GM23338 (cell line): ENCODE data around the gene TSKS. TPM values are rescaled to one million over a fixed set of nuclear protein-coding genes. Genes with fewer than 3 reads are reported as not detected.

ENCODE experiments used
- ATAC-seq: fragments of 200-7000 bp; cut with Tn5 transposase; 3 replicates; pipeline ENCODE4 v1.9.1; 2020
- DNase-seq: peaks from one replicate; pipeline ENCODE4 v3.0.0-alpha.2; 2015; ENCODE audit warnings: low spot score
- H2AFZ ChIP-seq: fragments of 200-600 bp; sonication (generic); 2 replicates; pipeline ENCODE4 v1.8.0; 2016; ENCODE audit warnings: antibody characterized with exemption, mild to moderate bottlenecking, moderate library complexity
- H3F3A ChIP-seq: fragments of 200-600 bp; sonication (generic); replicated peaks from 2 replicates; pipeline ENCODE4 v1.8.0; 2017; ENCODE audit warnings: antibody characterized with exemption, mixed run types, low read depth
- H3K27ac ChIP-seq: fragments of 200-600 bp; sonication (generic); 2 replicates; pipeline ENCODE4 v1.6.1; 2016; ENCODE audit warnings: low read depth
- H3K27me3 ChIP-seq: fragments of 200-600 bp; sonication (generic); 2 replicates; pipeline ENCODE4 v1.8.0; 2016; ENCODE audit warnings: mild to moderate bottlenecking, mixed run types, moderate library complexity; ENCODE audit not compliant: insufficient read depth
- H3K36me3 ChIP-seq: fragments of 200-600 bp; sonication (generic); 2 replicates; pipeline ENCODE4 v1.8.0; 2016; ENCODE audit warnings: mild to moderate bottlenecking; ENCODE audit not compliant: insufficient read depth
- H3K4me1 ChIP-seq: fragments of 200-600 bp; sonication (generic); 2 replicates; pipeline ENCODE4 v1.8.0; 2016; ENCODE audit warnings: mild to moderate bottlenecking, moderate library complexity; ENCODE audit not compliant: insufficient read depth
- H3K4me2 ChIP-seq: fragments of 200-600 bp; sonication (generic); 2 replicates; pipeline ENCODE4 v1.7.1; 2017; ENCODE audit warnings: mixed run types
- H3K4me3 ChIP-seq: fragments of 200-600 bp; sonication (generic); 2 replicates; pipeline ENCODE4 v1.6.1; 2016; ENCODE audit warnings: mixed run types
- H3K79me2 ChIP-seq: fragments of 200-600 bp; sonication (generic); replicated peaks from 2 replicates; pipeline ENCODE4 v1.8.0; 2017; ENCODE audit warnings: mild to moderate bottlenecking; ENCODE audit not compliant: insufficient read depth
- H3K9me2 ChIP-seq: fragments of 200-600 bp; sonication (generic); 2 replicates; pipeline ENCODE4 v1.8.0; 2017; ENCODE audit not compliant: insufficient read depth
- H4K20me1 ChIP-seq: fragments of 200-600 bp; sonication (generic); replicated peaks from 2 replicates; pipeline ENCODE4 v1.8.0; 2017; ENCODE audit warnings: mild to moderate bottlenecking; ENCODE audit not compliant: insufficient read depth
- H3K27ac Mint-ChIP-seq: 2 replicates; pipeline ENCODE4 v1.8.0; 2020; ENCODE audit warnings: inconsistent platforms, mild to moderate bottlenecking, moderate library complexity, mixed read lengths
- H3K27me3 Mint-ChIP-seq: 3 replicates; pipeline ENCODE4 v1.8.0; 2022; ENCODE audit warnings: low read depth, mild to moderate bottlenecking, moderate library complexity, mixed read lengths, inconsistent platforms; ENCODE audit not compliant: insufficient read depth, poor library complexity
- H3K36me3 Mint-ChIP-seq: 3 replicates; pipeline ENCODE4 v1.8.0; 2021; ENCODE audit warnings: low read depth, mild to moderate bottlenecking, inconsistent platforms, moderate library complexity, mixed read lengths
- H3K4me1 Mint-ChIP-seq: 3 replicates; pipeline ENCODE4 v1.8.0; 2020; ENCODE audit warnings: mild to moderate bottlenecking, inconsistent platforms, mixed read lengths
- H3K4me3 Mint-ChIP-seq: 3 replicates; pipeline ENCODE4 v1.8.0; 2021; ENCODE audit warnings: moderate library complexity, mild to moderate bottlenecking, inconsistent platforms, mixed read lengths
- H3K9me3 Mint-ChIP-seq: 3 replicates; pipeline ENCODE4 v1.8.0; 2020; ENCODE audit warnings: moderate library complexity, mild to moderate bottlenecking, inconsistent platforms, mixed read lengths
- CREB1 ChIP-seq: fragments of 250-450 bp; sonication (Bioruptor Pico); IDR thresholded peaks from 2 replicates; pipeline ENCODE4 v1.5.0; 2020; ENCODE audit warnings: low read depth, mild to moderate bottlenecking, moderate library complexity
- CTCF ChIP-seq, 2 experiments: fragments of 200-600 bp in 1 of 2; sonication (generic) in 1 of 2; conservative IDR thresholded peaks; 2 replicates each; pipeline versions ENCODE4 v1.5.1 to v1.6.1; 2016 to 2017; ENCODE audit warnings: antibody characterized with exemption in 2 of 2, low read depth in 2 of 2, mild to moderate bottlenecking in 2 of 2, moderate library complexity in 1 of 2
- EZH2 ChIP-seq: fragments of 200-600 bp; sonication (generic); IDR thresholded peaks from one replicate; pipeline ENCODE4 v1.8.0; 2017; ENCODE audit warnings: antibody characterized with exemption, mild to moderate bottlenecking, low read depth; ENCODE audit not compliant: unreplicated experiment
- EZH2phosphoT487 ChIP-seq: fragments of 200-600 bp; sonication (generic); IDR thresholded peaks from one replicate; pipeline ENCODE4 v1.8.1; 2018; ENCODE audit warnings: antibody characterized with exemption; ENCODE audit not compliant: unreplicated experiment
- JUNB ChIP-seq: IDR thresholded peaks from one replicate; pipeline ENCODE4 v1.6.1; 2016; ENCODE audit warnings: antibody characterized with exemption; ENCODE audit not compliant: unreplicated experiment
- NANOG ChIP-seq: IDR thresholded peaks from 2 replicates; pipeline ENCODE4 v1.6.1; 2016; ENCODE audit warnings: antibody characterized with exemption, borderline replicate concordance
- POLR2AphosphoS5 ChIP-seq: IDR thresholded peaks from 2 replicates; pipeline ENCODE4 v1.6.1; 2016; ENCODE audit warnings: antibody characterized with exemption, low read depth
- ZNF114 ChIP-seq: fragments of 250-450 bp; sonication (Bioruptor Pico); IDR thresholded peaks from 2 replicates; pipeline ENCODE4 v1.5.0; 2020; ENCODE audit warnings: mild to moderate bottlenecking, moderate library complexity
- ZNF462 ChIP-seq: fragments of 250-450 bp; sonication (Bioruptor Pico); IDR thresholded peaks from 2 replicates; pipeline ENCODE4 v1.5.0; 2020; ENCODE audit warnings: mild to moderate bottlenecking, moderate library complexity
- polyA plus RNA-seq: library from polyadenylated mRNA; unstranded; fragments of >200 nt; fragmentation: Nextera tagmentation; extraction: Ambion mirVana; gene quantifications from 2 replicates; pipeline ENCODE4 v1.2.1, GENCODE V29; 2016
- total RNA-seq: library from RNA; depleted of rRNA; stranded (reverse); fragments of >200 nt; shearing (Covaris generic); gene quantifications from 2 replicates; pipeline ENCODE4 v1.2.3, GENCODE V29; 2014

Gene TSKS
- total and polyA plus RNA-seq, 2 experiments from 2014 or later, result 0.99 TPM; not detected in 1

GRCh38 chr19:49812452-49812996, 49.4 kb upstream of the TSKS start:
- Histone ChIP-seq H3F3A (peaks cover 13% of the 10 kb centered on the region), H3K79me2 (no peaks in the 10 kb centered on the region), H3K4me1 (peaks cover 13% of the 10 kb centered on the region; the same call in 1 of the 2 replicates), H3K4me2 (peak overlapping the region; percentile 50), H3K27me3 (no peaks in the 10 kb centered on the region), H2AFZ (peak overlapping the region; percentile 0; the same call in 1 of the 2 replicates), H3K9me2 (no peaks in the 10 kb centered on the region), H3K4me3 (peak overlapping the region; percentile 52), H4K20me1 (no peaks in the 10 kb centered on the region), H3K36me3 (no peaks in the 10 kb centered on the region; the same call in 1 of the 2 replicates), H3K27ac (no peak overlapping the region)
- no peak for TF ChIP-seq EZH2
- no peak for TF ChIP-seq JUNB
- TF ChIP-seq NANOG, result no peak
- TF ChIP-seq POLR2AphosphoS5, result no peak
- TF ChIP-seq ZNF114 (CRISPR knock-in tag), result no peak
- no peak for TF ChIP-seq CREB1 (CRISPR knock-in tag)
- Mint-ChIP-seq H3K27ac (peak overlapping the region; percentile 99; the same call in 1 of the 2 replicates), H3K4me1 (peaks cover 25% of the 10 kb centered on the region), H3K4me3 (peak overlapping the region; percentile 92), H3K36me3 (peaks cover 9% of the 10 kb centered on the region; the same call in 2 of the 3 replicates), H3K9me3 (no peaks in the 10 kb centered on the region; the same call in 2 of the 3 replicates), H3K27me3 (peaks cover 28% of the 10 kb centered on the region)
- DNase-seq, result no peak
- ATAC-seq, result no peak

- H3K4me3 ChIP-seq, result no peak overlapping the region
- H3K4me3 Mint-ChIP-seq, result 0 out of 3 replicates have a peak overlapping the region, but pooled peaks have one; percentile 16
- no peak overlapping the region for H3K27ac ChIP-seq
- no peak for ATAC-seq
- H3F3A ChIP-seq, result peaks cover 17% of the 10 kb centered on the region
- no peaks in the 10 kb centered on the region; the same call in 2 of the 3 replicates for H3K9me3 Mint-ChIP-seq
- no peak overlapping the region for H3K27ac Mint-ChIP-seq
- no peak overlapping the region for H3K4me2 ChIP-seq
- H3K79me2 ChIP-seq, result no peaks in the 10 kb centered on the region
- no peak for DNase-seq
- peaks cover 14% of the 10 kb centered on the region for H3K36me3 Mint-ChIP-seq
- no peaks in the 10 kb centered on the region; the same call in 1 of the 2 replicates for H3K36me3 ChIP-seq
- H2AFZ ChIP-seq, result no peak overlapping the region
- no peaks in the 10 kb centered on the region for H3K27me3 ChIP-seq
- peaks cover 14% of the 10 kb centered on the region; the same call in 1 of the 2 replicates for H3K4me1 ChIP-seq
- H3K4me1 Mint-ChIP-seq, result peaks cover 23% of the 10 kb centered on the region
- no peaks in the 10 kb centered on the region; the same call in 1 of the 2 replicates for H4K20me1 ChIP-seq
- H3K27me3 Mint-ChIP-seq, result peaks cover 24% of the 10 kb centered on the region
- no peaks in the 10 kb centered on the region for H3K9me2 ChIP-seq
- TF ChIP-seq EZH2phosphoT487 (no peak), NANOG (no peak), ZNF114 (CRISPR knock-in tag) (no peak), ZNF462 (CRISPR knock-in tag) (no peak), CREB1 (CRISPR knock-in tag) (no peak), CTCF (conservative IDR thresholded peaks at IDR 0.05; ENCODE audit: low read depth in 2 of 2) (no peak), POLR2AphosphoS5 (no peak), JUNB (no peak)
These were observed 48.2 kb upstream of the TSKS start for GRCh38 chr19:49811328-49811727.
